Urinary bladder (tissue), 4 donors: ENCODE results near the gene HGF. TPM values are rescaled to one million over a fixed set of nuclear protein-coding genes. Genes with fewer than 3 reads are reported as not detected.

Experiments used
- DNase-seq: peaks from one replicate; pipeline ENCODE4 v3.0.0-alpha.2; 2015; ENCODE audit errors: extremely low spot score
- H3K27ac ChIP-seq: one replicate; pipeline ENCODE4 v1.5.1; 2013; ENCODE audit warnings: low read depth, mild to moderate bottlenecking, moderate library complexity
- H3K36me3 ChIP-seq: one replicate; pipeline ENCODE4 v1.6.1; 2013; ENCODE audit warnings: mild to moderate bottlenecking, moderate library complexity; ENCODE audit not compliant: insufficient read depth
- H3K4me1 ChIP-seq: one replicate; pipeline ENCODE4 v1.6.1; 2013; ENCODE audit warnings: mild to moderate bottlenecking, moderate library complexity; ENCODE audit not compliant: insufficient read depth
- H3K4me3 ChIP-seq: one replicate; pipeline ENCODE4 v1.5.1; 2013; ENCODE audit warnings: low read depth, low read length
- WGBS: extraction: QIAGEN DNeasy Blood & Tissue Kit; methylation state at CpG from one replicate; pipeline ENCODE4 v1.1.7; 2013; 5-methylcytosine and 5-hydroxymethylcytosine counted together
- polyA plus RNA-seq: library from polyadenylated mRNA; stranded (reverse); fragments of 200-250 nt; gene quantifications from one replicate; pipeline ENCODE4 v1.2.3, GENCODE V29; 2013
- total RNA-seq: library from RNA; depleted of rRNA; stranded (reverse); fragments of >200 nt; gene quantifications from one replicate; pipeline ENCODE4 v1.2.3, GENCODE V29; 2014
- donor health status: healthy with polysubstance abuse.
- donor health status: healthy.

The HGF gene
- total and polyA plus RNA-seq, 2 donors, result 12.3 to 42.7 TPM

GRCh38 chr7:81789406-81790119, 19.7 kb upstream of the HGF start:
- 96% methylated on average over 1 of the region's 1 CpG for WGBS
- DNase-seq, result no peak
- no peak overlapping the region for H3K27ac ChIP-seq
- no peaks in the 10 kb centered on the region for H3K36me3 ChIP-seq
- no peak overlapping the region for H3K4me3 ChIP-seq
- H3K4me1 ChIP-seq, result no peaks in the 10 kb centered on the region

- Histone ChIP-seq H3K4me3 (no peak overlapping the region), H3K4me1 (no peaks in the 10 kb centered on the region), H3K27ac (no peak overlapping the region), H3K36me3 (no peaks in the 10 kb centered on the region)
- DNase-seq, result no peak
- WGBS, result 82% methylated on average over 8 of the region's 8 CpGs
Measured at GRCh38 chr7:81788246-81788645, 18.4 kb upstream of the HGF start.

- DNase-seq, result no peak
- Histone ChIP-seq H3K4me1 (no peaks in the 10 kb centered on the region), H3K36me3 (no peaks in the 10 kb centered on the region), H3K27ac (no peak overlapping the region), H3K4me3 (no peak overlapping the region)
Measured at GRCh38 chr7:81783818-81784217, 14.0 kb upstream of the HGF start.

GRCh38 chr7:81780914-81781693, 11.3 kb upstream of the HGF start:
- 49% methylated on average over 2 of the region's 2 CpGs for WGBS
- Histone ChIP-seq H3K4me1 (no peaks in the 10 kb centered on the region), H3K27ac (no peak overlapping the region), H3K4me3 (no peak overlapping the region), H3K36me3 (no peaks in the 10 kb centered on the region)
- DNase-seq, result no peak

- 94% methylated on average over 4 of the region's 4 CpGs for WGBS
Measured at GRCh38 chr7:81779706-81780105, 9.9 kb upstream of the HGF start.

GRCh38 chr7:81777697-81778096, 7.8 kb upstream of the HGF start:
- Histone ChIP-seq H3K27ac (no peak overlapping the region), H3K36me3 (no peaks in the 10 kb centered on the region), H3K4me1 (no peaks in the 10 kb centered on the region), H3K4me3 (no peak overlapping the region)
- no peak for DNase-seq

More at GRCh38 chr7:81779706-81780105, 9.9 kb upstream of the HGF start:
- Histone ChIP-seq H3K4me3 (no peak overlapping the region), H3K27ac (no peak overlapping the region), H3K36me3 (no peaks in the 10 kb centered on the region), H3K4me1 (no peaks in the 10 kb centered on the region)
- DNase-seq, result no peak

- Histone ChIP-seq H3K27ac (no peak overlapping the region), H3K36me3 (no peaks in the 10 kb centered on the region)
- WGBS, result 58% methylated on average over 5 of the region's 5 CpGs
Measured at GRCh38 chr7:81776948-81777630, 7.2 kb upstream of the HGF start.

GRCh38 chr7:81776161-81776560, 6.3 kb upstream of the HGF start:
- WGBS, result 70% methylated on average over 1 of the region's 1 CpG
- DNase-seq, result no peak

More at GRCh38 chr7:81776948-81777630, 7.2 kb upstream of the HGF start:
- H3K4me1 ChIP-seq, result no peaks in the 10 kb centered on the region
- no peak for DNase-seq
- H3K4me3 ChIP-seq, result no peak overlapping the region

GRCh38 chr7:81775560-81775959, 5.7 kb upstream of the HGF start:
- 86% methylated on average over 2 of the region's 2 CpGs for WGBS
- H3K4me3 ChIP-seq, result no peak overlapping the region
- H3K27ac ChIP-seq, result no peak overlapping the region
- H3K4me1 ChIP-seq, result no peaks in the 10 kb centered on the region
- no peaks in the 10 kb centered on the region for H3K36me3 ChIP-seq
- no peak for DNase-seq

More at GRCh38 chr7:81776161-81776560, 6.3 kb upstream of the HGF start:
- no peak overlapping the region for H3K27ac ChIP-seq
- H3K4me1 ChIP-seq, result no peaks in the 10 kb centered on the region
- H3K4me3 ChIP-seq, result no peak overlapping the region
- H3K36me3 ChIP-seq, result no peaks in the 10 kb centered on the region

- no peak for DNase-seq
- WGBS, result 91% methylated on average over 5 of the region's 5 CpGs
- peaks cover 1% of the 10 kb centered on the region for H3K4me1 ChIP-seq
Measured at GRCh38 chr7:81774551-81774950, 4.7 kb upstream of the HGF start.

GRCh38 chr7:81770728-81771223, 929 bp upstream of the HGF start:
- no peak overlapping the region for H3K4me3 ChIP-seq
- no peaks in the 10 kb centered on the region for H3K36me3 ChIP-seq
- no peak overlapping the region for H3K27ac ChIP-seq
- no peak for DNase-seq
- 66% methylated on average over 7 of the region's 7 CpGs for WGBS
- H3K4me1 ChIP-seq, result peaks cover 1% of the 10 kb centered on the region

More at GRCh38 chr7:81774551-81774950, 4.7 kb upstream of the HGF start:
- Histone ChIP-seq H3K36me3 (no peaks in the 10 kb centered on the region), H3K27ac (no peak overlapping the region), H3K4me3 (no peak overlapping the region)

GRCh38 chr7:81768951-81769778, 682 bp downstream of the HGF start:
- H3K36me3 ChIP-seq, result no peaks in the 10 kb centered on the region
- peak overlapping the region; percentile 30 for H3K4me3 ChIP-seq
- no peak overlapping the region for H3K27ac ChIP-seq
- H3K4me1 ChIP-seq, result peaks cover 1% of the 10 kb centered on the region
- DNase-seq, result no peak
- WGBS, result 10% methylated on average over 9 of the region's 9 CpGs

GRCh38 chr7:81767926-81768325, 1.9 kb downstream of the HGF start:
- Histone ChIP-seq H3K36me3 (no peaks in the 10 kb centered on the region), H3K4me1 (peaks cover 1% of the 10 kb centered on the region), H3K27ac (no peak overlapping the region), H3K4me3 (no peak overlapping the region)
- 57% methylated on average over 5 of the region's 5 CpGs for WGBS
- no peak for DNase-seq
